Stimulated activated CD4-positive, alpha-beta T cell treated with anti-CD3 and anti-CD28 coated beads, TNF-alpha, amount 100 ng/mL, for 24 hours (primary cell): ENCODE measurements around the gene CACNA2D4.

Experiments
- DNase-seq, 3 experiments: peaks; one replicate each; pipeline ENCODE4 v3.0.0-alpha.2; 2020; ENCODE audit warnings: low read depth in 3 of 3

Gene CACNA2D4

GRCh38 chr12:1815814-1816729 is 102.4 kb downstream of the CACNA2D4 start:
- DNase-seq: no peak

- no peak for DNase-seq
Measured at GRCh38 chr12:1815108-1815507, 103.3 kb downstream of the CACNA2D4 start.

GRCh38 chr12:1814266-1814665 is 104.2 kb downstream of the CACNA2D4 start:
- no peak for DNase-seq

- DNase-seq: no peak
Measured at GRCh38 chr12:1812650-1813302, 105.7 kb downstream of the CACNA2D4 start.

GRCh38 chr12:1811948-1812291 is 106.5 kb downstream of the CACNA2D4 start:
- DNase-seq: no peak

GRCh38 chr12:1811281-1811947 is 107.0 kb downstream of the CACNA2D4 start:
- peak in 2 of 3 experiments; percentile 15 to 58 for DNase-seq

GRCh38 chr12:1810931-1811280 is 107.5 kb downstream of the CACNA2D4 start:
- DNase-seq: no peak

GRCh38 chr12:1810201-1810930 is 108.1 kb downstream of the CACNA2D4 start:
- no peak for DNase-seq

- DNase-seq: no peak
Measured at GRCh38 chr12:1809591-1810190, 108.8 kb downstream of the CACNA2D4 start.

- DNase-seq: no peak
Measured at GRCh38 chr12:1808798-1809480, 109.5 kb downstream of the CACNA2D4 start.

- no peak for DNase-seq
Measured at GRCh38 chr12:1808036-1808797, 110.2 kb downstream of the CACNA2D4 start.

- no peak for DNase-seq
Measured at GRCh38 chr12:1807087-1807860, 111.2 kb downstream of the CACNA2D4 start.

- no peak for DNase-seq
Measured at GRCh38 chr12:1806301-1807086, 112.0 kb downstream of the CACNA2D4 start.

- no peak for DNase-seq
Measured at GRCh38 chr12:1805441-1806081, 112.9 kb downstream of the CACNA2D4 start.

GRCh38 chr12:1804545-1805332 is 113.7 kb downstream of the CACNA2D4 start:
- DNase-seq: peak; percentile 70 to 86 (median 81)

GRCh38 chr12:1803736-1804135 is 114.7 kb downstream of the CACNA2D4 start:
- DNase-seq: no peak

GRCh38 chr12:1801303-1801975 is 117.0 kb downstream of the CACNA2D4 start:
- DNase-seq: no peak
